Inflammatory macrophage treated with lipopolysaccharide for 1 hour (primary cell): ENCODE measurements around the gene MKLN1.

ENCODE experiments used
- DNase-seq, 2 donors: peaks; one replicate each; pipeline ENCODE4 v3.0.0-alpha.2; 2020 to 2022

The MKLN1 gene

DNA sequence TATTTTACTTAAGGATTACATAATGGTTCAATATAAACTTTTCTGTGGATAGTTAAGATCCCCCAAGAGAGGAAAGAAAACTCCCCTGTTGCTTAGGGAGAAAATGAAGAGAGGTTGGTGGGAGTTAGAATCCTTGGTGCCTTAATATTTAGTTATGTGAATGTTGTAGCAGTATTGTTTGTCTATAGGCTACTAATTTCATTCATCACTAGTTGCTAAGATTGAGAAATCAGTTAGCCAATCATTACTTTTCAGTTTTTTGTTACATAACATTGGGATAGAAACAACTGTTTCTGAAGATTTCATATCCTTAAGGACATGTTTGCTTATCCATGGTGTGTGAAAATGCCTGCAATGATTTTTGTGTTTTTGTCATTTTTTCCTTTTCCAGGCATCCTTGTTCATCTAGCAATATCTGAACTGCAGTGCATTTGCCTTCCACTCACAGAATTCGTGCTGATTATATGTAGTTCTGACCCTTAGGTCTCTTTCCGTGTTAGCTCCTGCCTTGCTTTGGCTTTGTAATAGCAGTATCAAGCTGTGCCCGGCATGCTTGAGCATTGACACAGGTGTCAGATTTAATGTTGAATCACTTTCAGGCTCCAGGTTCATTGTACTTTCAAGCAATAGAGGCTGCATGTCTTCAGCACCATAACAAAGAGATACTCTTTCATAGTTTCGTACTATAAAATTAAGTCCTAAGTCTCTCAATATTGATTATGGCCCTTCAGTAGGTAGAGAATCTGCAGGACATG, 143.8 kb downstream of the MKLN1 start:
- no peak for DNase-seq

GRCh38 chr7:131476740-131477139, 149.1 kb downstream of the MKLN1 start:
- no peak for DNase-seq

GRCh38 chr7:131480384-131481315, 153.0 kb downstream of the MKLN1 start:
- no peak for DNase-seq

GRCh38 chr7:131482800-131483199, 155.1 kb downstream of the MKLN1 start:
- no peak for DNase-seq

DNA sequence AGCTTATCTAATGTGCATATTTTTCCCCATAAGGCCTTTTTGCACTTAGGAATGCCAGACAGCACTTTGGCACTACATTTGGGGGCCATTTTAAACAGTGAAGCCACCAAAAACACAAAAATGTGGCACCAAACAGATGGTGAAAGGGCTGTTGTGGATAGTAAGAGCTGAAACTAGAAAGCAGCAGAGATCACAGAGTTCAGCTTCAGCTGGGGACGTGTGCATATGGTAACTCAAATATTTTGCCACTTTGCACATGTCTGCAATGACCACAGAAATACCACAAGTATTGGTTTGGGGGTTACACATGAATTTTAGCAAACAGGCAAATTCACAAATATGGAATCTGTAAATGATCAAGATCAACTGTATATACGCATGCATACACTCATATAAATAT, 155.9 kb downstream of the MKLN1 start:
- no peak for DNase-seq

GRCh38 chr7:131486346-131486745, 158.7 kb downstream of the MKLN1 start:
- no peak for DNase-seq

- DNase-seq, result no peak
These were observed 159.5 kb downstream of the MKLN1 start for GRCh38 chr7:131487217-131487616.

DNA sequence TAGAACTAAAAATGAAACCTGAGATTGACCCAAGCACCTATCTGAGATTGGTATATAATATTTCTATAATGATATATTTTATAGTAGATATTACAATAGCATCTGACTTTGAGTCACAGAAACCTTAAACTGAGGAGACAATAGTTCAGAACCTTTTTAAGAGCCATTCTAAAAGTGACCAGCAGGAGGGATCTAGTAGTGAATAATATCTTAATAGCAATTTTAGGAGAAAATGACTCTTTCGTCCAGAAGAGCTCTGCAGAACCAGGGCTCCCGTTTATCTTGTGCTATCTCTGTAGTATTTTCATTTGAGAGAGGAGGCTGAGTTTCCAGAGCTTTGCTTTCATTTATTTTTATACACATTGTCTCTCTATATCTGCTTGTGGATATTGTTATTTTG, 160.7 kb downstream of the MKLN1 start:
- DNase-seq, result no peak

DNA sequence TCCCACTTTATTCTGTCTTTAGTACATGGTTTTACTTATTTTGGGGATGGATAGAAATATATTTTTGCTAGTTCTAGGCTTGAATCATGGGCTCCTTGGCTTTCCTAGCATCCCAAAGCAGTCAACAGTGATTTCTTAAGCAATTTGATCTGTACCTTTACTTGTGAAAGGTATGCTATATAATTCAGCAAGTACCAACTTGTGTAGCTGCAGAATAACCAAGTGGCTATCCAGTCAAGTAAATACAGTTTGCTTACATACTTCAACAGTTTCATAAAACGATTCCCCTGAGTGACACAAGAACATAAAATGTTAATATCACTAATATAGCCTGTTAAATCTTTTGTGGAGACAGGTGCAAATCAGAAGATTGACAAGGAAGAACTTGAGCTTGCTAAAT, 161.5 kb downstream of the MKLN1 start:
- DNase-seq, result no peak

DNA sequence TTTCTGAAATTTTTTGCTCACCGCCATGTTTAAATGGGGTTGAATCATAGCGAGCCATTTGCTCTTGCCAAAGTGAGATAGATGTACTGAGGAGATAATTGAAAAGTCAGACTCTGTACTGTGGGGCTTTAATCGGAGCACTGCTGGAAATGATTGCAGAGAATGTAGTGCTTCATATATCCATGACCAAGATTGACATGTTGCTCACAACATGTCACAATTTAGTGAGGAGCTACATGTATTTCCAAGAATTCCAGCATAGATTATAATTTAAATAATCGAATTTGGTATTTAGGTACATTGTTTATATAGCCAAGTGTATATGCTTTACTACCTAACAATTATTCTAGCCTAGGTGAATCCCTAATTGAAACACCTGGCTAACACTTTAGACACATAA, 162.2 kb downstream of the MKLN1 start:
- DNase-seq, result no peak

GRCh38 chr7:131493081-131493480, 165.4 kb downstream of the MKLN1 start:
- DNase-seq, result no peak

DNA sequence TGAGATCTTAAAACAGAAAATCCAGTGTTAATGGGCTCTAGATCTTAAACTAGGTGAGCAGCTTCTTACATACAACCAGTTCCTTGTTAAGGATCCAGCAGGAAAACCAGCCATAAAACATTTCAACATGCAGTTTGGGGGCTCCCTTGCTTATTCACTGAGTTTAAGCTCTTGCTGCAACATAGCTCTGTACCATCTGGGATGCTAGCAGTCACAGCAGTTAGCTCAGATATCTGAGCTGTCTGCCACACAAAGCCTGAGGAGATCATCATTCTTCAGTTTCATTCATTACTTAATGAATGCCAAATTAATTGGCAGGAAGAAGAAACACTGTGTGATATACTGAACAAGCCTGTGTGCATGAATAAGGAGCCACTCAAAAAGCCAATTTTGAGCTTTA, 165.9 kb downstream of the MKLN1 start:
- no peak for DNase-seq

GRCh38 chr7:131494182-131494581, 166.5 kb downstream of the MKLN1 start:
- DNase-seq, result no peak

- no peak for DNase-seq
These were observed 168.2 kb downstream of the MKLN1 start for GRCh38 chr7:131495669-131496498.

GRCh38 chr7:131497454-131497853, 169.8 kb downstream of the MKLN1 start:
- DNase-seq, result no peak

GRCh38 chr7:131498237-131498885, 170.7 kb downstream of the MKLN1 start:
- no peak for DNase-seq

DNA sequence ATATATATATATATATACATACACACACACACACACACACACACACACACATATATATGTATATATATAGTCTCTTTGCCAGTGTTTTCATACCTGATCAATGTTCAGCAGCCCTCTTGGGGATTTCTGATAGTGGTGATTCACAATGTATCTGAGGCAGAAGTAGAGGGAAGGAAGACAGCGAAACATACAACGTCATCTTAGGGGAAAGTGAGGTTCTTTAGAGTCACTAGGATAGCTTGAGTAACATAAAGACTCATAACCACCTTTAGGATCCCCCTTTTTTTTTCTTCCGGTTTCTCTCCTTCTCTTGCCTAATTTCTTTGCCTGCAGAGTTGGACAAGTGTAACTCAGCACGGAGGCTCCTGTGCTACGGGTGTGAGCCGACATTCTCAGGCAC, 172.1 kb downstream of the MKLN1 start:
- no peak for DNase-seq

- no peak for DNase-seq
These were observed 172.7 kb downstream of the MKLN1 start for GRCh38 chr7:131500357-131500756.

DNA sequence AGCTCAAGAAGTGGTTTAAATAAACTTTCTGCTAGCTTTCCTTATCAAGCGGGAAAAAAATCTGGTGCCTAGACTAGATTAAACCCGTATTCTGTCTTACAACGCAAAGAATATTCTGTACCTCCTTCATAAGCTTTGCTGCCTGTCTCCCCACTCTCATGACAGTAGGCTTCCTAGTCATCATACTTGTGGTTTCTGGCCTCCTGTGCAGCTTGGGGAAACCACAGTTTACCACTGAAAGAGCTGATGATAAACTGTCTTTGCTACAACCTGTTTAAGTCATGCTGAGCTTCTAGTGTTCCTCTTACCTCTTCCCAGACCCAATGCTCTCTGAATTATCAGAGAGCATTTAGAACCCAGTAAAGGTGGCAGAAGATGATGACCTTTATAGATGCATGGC, 173.7 kb downstream of the MKLN1 start:
- DNase-seq, result no peak

DNA sequence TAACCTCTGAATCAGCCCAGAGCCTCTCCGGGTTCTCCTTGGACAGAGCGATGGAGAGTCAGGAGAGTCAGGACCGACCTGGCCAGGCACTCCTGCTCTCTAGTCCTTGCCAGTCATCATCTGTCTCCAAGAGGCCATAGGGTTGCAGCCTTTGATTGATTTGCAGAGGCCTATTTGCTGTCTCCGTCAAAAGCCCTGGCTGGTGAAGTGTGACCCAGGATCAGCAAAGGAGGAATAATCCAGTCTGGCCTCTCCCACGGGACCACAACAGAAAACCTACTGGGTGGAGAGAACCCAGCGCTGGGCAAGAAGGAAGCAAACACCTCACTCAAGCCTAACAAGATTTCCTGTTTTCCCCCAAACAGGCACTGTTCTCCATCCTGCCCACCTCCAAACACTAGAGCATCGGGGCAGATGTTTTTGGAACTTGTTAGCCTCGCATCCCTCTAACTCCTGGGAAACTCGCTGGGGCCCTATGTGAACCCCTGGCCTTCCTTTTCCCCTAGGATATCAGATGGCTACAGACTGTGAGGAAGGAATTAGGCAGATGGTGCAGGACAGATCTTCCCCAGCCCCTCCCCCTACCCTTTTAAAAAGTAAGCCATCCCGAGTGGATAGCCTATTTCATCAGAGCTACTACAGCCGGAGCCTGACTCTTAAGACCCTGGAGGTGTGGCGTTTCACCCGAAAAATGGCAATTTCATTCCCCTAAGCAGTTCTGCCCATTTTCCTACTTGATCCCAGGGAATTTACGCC, 174.4 kb downstream of the MKLN1 start:
- DNase-seq, result no peak

GRCh38 chr7:131502810-131503508, 175.3 kb downstream of the MKLN1 start:
- DNase-seq, result no peak
